HUES48 (cell line): ENCODE results near the gene LUZP4.

Experiments
- H3K27ac ChIP-seq: one replicate; pipeline ENCODE4 v1.7.0; 2013; ENCODE audit warnings: low read depth, low read length, inconsistent platforms
- H3K27me3 ChIP-seq: 2 replicates; pipeline ENCODE4 v1.6.1; 2013; ENCODE audit warnings: mild to moderate bottlenecking, low read length; ENCODE audit not compliant: control insufficient read depth, insufficient read depth
- H3K36me3 ChIP-seq: 2 replicates; pipeline ENCODE4 v1.6.1; 2013; ENCODE audit warnings: low read length; ENCODE audit not compliant: control insufficient read depth, insufficient read depth
- H3K4me1 ChIP-seq: 2 replicates; pipeline ENCODE4 v1.6.1; 2013; ENCODE audit warnings: mild to moderate bottlenecking, low read length; ENCODE audit not compliant: control insufficient read depth, insufficient read depth
- H3K4me3 ChIP-seq: 2 replicates; pipeline ENCODE4 v1.5.1; 2013; ENCODE audit warnings: mild to moderate bottlenecking, low read depth, low read length
- H3K9ac ChIP-seq: 2 replicates; pipeline ENCODE4 v1.6.1; 2013; ENCODE audit warnings: mild to moderate bottlenecking, low read depth, low read length, moderate library complexity
- H3K9me3 ChIP-seq: 2 replicates; pipeline ENCODE4 v1.6.1; 2013; ENCODE audit warnings: low read length; ENCODE audit not compliant: control insufficient read depth, insufficient read depth

LUZP4 gene, protein sequence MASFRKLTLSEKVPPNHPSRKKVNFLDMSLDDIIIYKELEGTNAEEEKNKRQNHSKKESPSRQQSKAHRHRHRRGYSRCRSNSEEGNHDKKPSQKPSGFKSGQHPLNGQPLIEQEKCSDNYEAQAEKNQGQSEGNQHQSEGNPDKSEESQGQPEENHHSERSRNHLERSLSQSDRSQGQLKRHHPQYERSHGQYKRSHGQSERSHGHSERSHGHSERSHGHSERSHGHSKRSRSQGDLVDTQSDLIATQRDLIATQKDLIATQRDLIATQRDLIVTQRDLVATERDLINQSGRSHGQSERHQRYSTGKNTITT

DNA sequence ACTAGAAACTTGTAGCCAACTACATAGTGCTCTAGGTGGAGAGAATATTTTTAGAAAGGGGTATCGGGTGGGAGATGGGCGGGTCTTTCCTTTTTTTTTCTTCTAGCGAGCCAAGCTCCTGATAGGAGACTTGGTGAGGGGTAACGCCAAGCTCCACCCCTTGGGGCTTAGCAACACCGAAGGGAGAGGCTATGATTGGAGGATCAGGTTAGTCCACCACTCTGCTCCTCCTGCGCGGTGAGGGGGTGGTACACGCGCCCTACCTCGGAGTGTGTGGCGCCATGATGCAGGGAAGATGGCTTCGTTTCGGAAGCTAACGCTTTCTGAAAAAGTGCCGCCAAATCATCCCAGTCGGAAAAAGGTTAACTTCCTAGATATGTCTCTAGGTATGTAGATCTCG is at the start of gene LUZP4:
Gene LUZP4, plus strand, starts transcription at position 251 of the 400 bp plus-strand sequence. Its CDS starts 45 bp downstream, at position 296.
- Histone ChIP-seq H3K27me3 (no peaks in the 10 kb centered on the region; the same call in 1 of the 2 replicates), H3K9me3 (no peaks in the 10 kb centered on the region), H3K9ac (no peak within 1 kb of the TSS), H3K27ac (no peak within 1 kb of the TSS), H3K36me3 (no peaks in the 10 kb centered on the region), H3K4me1 (no peaks in the 10 kb centered on the region), H3K4me3 (no peak within 1 kb of the TSS)

DNA sequence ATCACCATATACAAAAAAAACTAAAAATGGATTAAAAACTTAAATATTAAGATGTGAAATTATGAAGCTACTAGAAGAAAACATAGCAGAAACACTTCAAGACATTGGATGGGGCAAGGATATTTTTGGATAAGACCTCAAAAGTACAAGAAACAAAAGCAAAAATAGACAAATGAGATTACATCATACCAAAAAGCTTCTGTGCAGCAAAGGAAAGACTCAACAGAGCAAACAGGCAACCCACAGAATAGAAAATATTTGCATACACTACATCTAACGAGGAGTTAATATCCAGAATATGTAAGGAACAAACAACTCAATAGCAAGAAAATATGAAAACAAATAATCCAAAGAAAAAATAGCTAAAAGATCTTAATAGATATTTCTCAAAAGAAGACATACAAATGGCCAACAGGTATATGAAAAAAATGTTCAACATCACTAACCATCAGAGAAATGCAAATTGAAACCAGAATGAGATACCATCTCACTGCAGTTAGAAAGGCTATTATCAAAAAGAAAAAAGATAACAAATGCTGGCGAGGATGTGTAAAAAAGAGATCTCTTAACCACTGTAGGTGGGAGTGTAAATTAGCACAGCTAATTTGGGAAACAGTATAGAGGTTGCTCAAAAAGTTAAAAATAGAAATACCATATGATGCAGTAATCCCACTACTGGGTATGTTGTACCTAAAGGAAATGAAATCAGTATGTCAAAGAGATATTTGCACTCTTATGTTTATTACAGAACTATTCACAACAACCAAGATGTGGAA is 37.9 kb upstream of the LUZP4 start:
- peaks cover 7% of the 10 kb centered on the region; the same call in 1 of the 2 replicates for H3K27me3 ChIP-seq
- H3K4me3 ChIP-seq: no peak overlapping the region
- no peaks in the 10 kb centered on the region for H3K4me1 ChIP-seq
- no peaks in the 10 kb centered on the region for H3K36me3 ChIP-seq
- H3K27ac ChIP-seq: no peak overlapping the region
- H3K9ac ChIP-seq: no peak overlapping the region
- H3K9me3 ChIP-seq: no peaks in the 10 kb centered on the region

DNA sequence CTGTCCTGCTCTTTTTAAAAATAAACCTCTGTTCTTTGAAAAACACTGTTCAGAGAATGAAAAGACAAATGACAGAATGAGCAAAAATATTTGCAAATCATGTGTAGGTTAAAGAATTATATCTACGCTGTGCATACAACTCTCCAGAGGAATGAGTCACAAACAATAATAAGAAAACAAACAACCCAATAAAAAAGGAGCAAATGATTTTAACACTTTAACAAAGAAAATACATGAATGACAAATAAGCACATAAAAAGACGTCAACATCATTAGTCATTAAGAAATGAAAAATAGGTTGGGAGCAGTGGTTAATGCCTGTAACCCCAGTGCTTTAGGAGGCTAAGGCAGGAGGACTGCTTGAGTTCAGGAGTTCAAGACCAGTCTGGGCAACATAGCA is 34.5 kb upstream of the LUZP4 start:
- Histone ChIP-seq H3K4me3 (no peak overlapping the region), H3K9ac (no peak overlapping the region), H3K36me3 (no peaks in the 10 kb centered on the region), H3K27me3 (peaks cover 26% of the 10 kb centered on the region), H3K4me1 (no peaks in the 10 kb centered on the region), H3K27ac (no peak overlapping the region), H3K9me3 (no peaks in the 10 kb centered on the region)

DNA sequence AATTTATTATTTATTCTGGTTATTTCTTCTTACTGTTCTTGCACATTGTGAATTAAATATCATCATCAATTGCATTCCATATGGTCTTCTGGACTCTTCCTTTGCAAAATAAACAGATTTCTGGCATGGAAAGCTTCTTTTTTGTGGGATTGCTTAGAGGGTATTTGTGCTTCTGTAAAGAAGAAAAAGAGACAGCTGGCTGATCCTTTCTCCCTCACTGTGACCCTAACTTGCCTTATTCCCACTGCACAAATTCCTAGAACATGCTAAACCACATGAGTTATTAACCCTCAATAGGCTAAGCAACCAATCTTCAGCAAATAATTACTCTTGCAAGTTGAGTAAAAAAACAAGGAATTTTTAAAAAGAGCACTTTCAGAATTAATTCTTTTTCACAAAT is 31.8 kb upstream of the LUZP4 start:
- Histone ChIP-seq H3K9ac (no peak overlapping the region), H3K27ac (no peak overlapping the region), H3K4me3 (no peak overlapping the region), H3K9me3 (no peaks in the 10 kb centered on the region), H3K27me3 (peaks cover 27% of the 10 kb centered on the region), H3K4me1 (no peaks in the 10 kb centered on the region), H3K36me3 (no peaks in the 10 kb centered on the region)

- Histone ChIP-seq H3K4me3 (no peak overlapping the region), H3K27ac (no peak overlapping the region), H3K4me1 (no peaks in the 10 kb centered on the region), H3K27me3 (peaks cover 31% of the 10 kb centered on the region), H3K9ac (no peak overlapping the region), H3K36me3 (no peaks in the 10 kb centered on the region), H3K9me3 (no peaks in the 10 kb centered on the region)
Observed at GRCh38 chrX:115259238-115259875, 30.2 kb upstream of the LUZP4 start.

GRCh38 chrX:115260330-115260729 is 29.2 kb upstream of the LUZP4 start:
- no peaks in the 10 kb centered on the region for H3K4me1 ChIP-seq
- H3K36me3 ChIP-seq: no peaks in the 10 kb centered on the region
- no peak overlapping the region for H3K27ac ChIP-seq
- no peak overlapping the region for H3K9ac ChIP-seq
- no peak overlapping the region for H3K4me3 ChIP-seq
- peaks cover 31% of the 10 kb centered on the region for H3K27me3 ChIP-seq
- no peaks in the 10 kb centered on the region for H3K9me3 ChIP-seq

DNA sequence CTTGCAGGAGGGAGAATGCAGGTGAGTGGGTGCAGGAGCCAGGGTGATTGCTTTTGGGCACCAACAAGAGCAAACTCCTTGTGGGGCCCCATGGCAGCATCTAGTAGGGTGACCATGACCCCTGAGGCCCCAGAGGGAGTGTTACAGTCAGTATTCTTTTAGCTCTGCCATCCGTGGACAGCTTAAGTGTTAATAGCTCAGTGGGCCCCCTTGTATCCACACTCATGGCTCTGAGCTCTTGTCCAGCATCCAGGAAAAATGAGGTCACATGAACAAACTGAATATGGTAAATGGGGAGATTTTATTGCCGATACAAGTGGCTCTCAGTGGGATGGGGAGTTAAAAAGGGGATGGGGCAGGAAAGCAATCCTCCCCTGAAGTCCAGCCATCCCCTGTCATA is 28.4 kb upstream of the LUZP4 start:
- Histone ChIP-seq H3K9ac (no peak overlapping the region), H3K4me3 (no peak overlapping the region), H3K27ac (no peak overlapping the region), H3K27me3 (peaks cover 31% of the 10 kb centered on the region), H3K9me3 (no peaks in the 10 kb centered on the region), H3K4me1 (no peaks in the 10 kb centered on the region), H3K36me3 (no peaks in the 10 kb centered on the region)

GRCh38 chrX:115264009-115264408 is 25.5 kb upstream of the LUZP4 start:
- Histone ChIP-seq H3K27ac (no peak overlapping the region), H3K4me1 (peaks cover 3% of the 10 kb centered on the region), H3K27me3 (peaks cover 16% of the 10 kb centered on the region), H3K36me3 (no peaks in the 10 kb centered on the region), H3K4me3 (no peak overlapping the region), H3K9me3 (no peaks in the 10 kb centered on the region), H3K9ac (no peak overlapping the region)

GRCh38 chrX:115266300-115266699 is 23.2 kb upstream of the LUZP4 start:
- H3K27ac ChIP-seq: no peak overlapping the region
- H3K9me3 ChIP-seq: no peaks in the 10 kb centered on the region
- peaks cover 19% of the 10 kb centered on the region; the same call in 1 of the 2 replicates for H3K27me3 ChIP-seq

GRCh38 chrX:115268421-115268820 is 21.1 kb upstream of the LUZP4 start:
- peaks cover 3% of the 10 kb centered on the region for H3K4me1 ChIP-seq
- H3K4me3 ChIP-seq: no peak overlapping the region
- H3K9me3 ChIP-seq: no peaks in the 10 kb centered on the region
- H3K27ac ChIP-seq: no peak overlapping the region
- H3K9ac ChIP-seq: no peak overlapping the region
- no peaks in the 10 kb centered on the region for H3K36me3 ChIP-seq
- H3K27me3 ChIP-seq: peaks cover 11% of the 10 kb centered on the region; the same call in 1 of the 2 replicates

More at GRCh38 chrX:115266300-115266699, 23.2 kb upstream of the LUZP4 start:
- no peaks in the 10 kb centered on the region for H3K36me3 ChIP-seq
- no peak overlapping the region for H3K4me3 ChIP-seq
- H3K4me1 ChIP-seq: peaks cover 3% of the 10 kb centered on the region
- H3K9ac ChIP-seq: no peak overlapping the region
